OCI-LY3 (cell line): Measurements from ENCODE around the gene CDKN2A.

Experiments
- H2AFZ ChIP-seq: fragments of 200-600, 300-600 bp; shearing (Covaris generic); 2 replicates; pipeline ENCODE4 v1.6.0; 2014; ENCODE audit warnings: antibody characterized with exemption, low read depth, low read length
- H3K27ac ChIP-seq: fragments of 200-600, 300-600 bp; sonication (generic); 2 replicates; pipeline ENCODE4 v1.5.1; 2014; ENCODE audit warnings: mild to moderate bottlenecking, low read length, moderate library complexity, mixed read lengths
- H3K27me3 ChIP-seq: fragments of 200-600, 300-600 bp; sonication (generic); 2 replicates; pipeline ENCODE4 v1.6.1; 2014; ENCODE audit warnings: low read depth, low read length, mixed read lengths
- H3K36me3 ChIP-seq: fragments of 200-600, 300-600 bp; sonication (generic); replicated peaks from 2 replicates; pipeline ENCODE3; 2014; ENCODE audit warnings: low read depth, low read length, mixed read lengths
- H3K4me1 ChIP-seq: fragments of 300-600, 200-600 bp; sonication (generic); 2 replicates; pipeline ENCODE4 v1.6.1; 2014; ENCODE audit warnings: low read length, mixed read lengths
- H3K4me2 ChIP-seq: fragments of 200-600, 300-600 bp; sonication (generic); 2 replicates; pipeline ENCODE4 v1.6.1; 2014; ENCODE audit warnings: low read length, mixed read lengths
- H3K4me3 ChIP-seq: fragments of 300-600, 200-600 bp; sonication (generic); 2 replicates; pipeline ENCODE4 v1.5.1; 2014; ENCODE audit warnings: antibody characterized with exemption, mild to moderate bottlenecking, low read length, moderate library complexity
- H3K79me2 ChIP-seq: fragments of 300-600, 200-600 bp; shearing (Covaris generic); 2 replicates; pipeline ENCODE4 v1.6.1; 2014; ENCODE audit warnings: mild to moderate bottlenecking, low read length, mixed read lengths
- H3K9ac ChIP-seq: fragments of 300-600, 200-600 bp; shearing (Covaris generic); 2 replicates; pipeline ENCODE4 v1.6.0; 2014; ENCODE audit warnings: mild to moderate bottlenecking, low read length, moderate library complexity
- H3K9me3 ChIP-seq: fragments of 200-600, 300-600 bp; shearing (Covaris generic); 2 replicates; pipeline ENCODE4 v1.6.1; 2014; ENCODE audit warnings: low read length, mixed read lengths; ENCODE audit not compliant: insufficient read depth
- H4K20me1 ChIP-seq: fragments of 200-600, 300-600 bp; sonication (generic); 2 replicates; pipeline ENCODE4 v1.6.1; 2016; ENCODE audit warnings: low read length, mixed read lengths; ENCODE audit not compliant: insufficient read depth
- CTCF ChIP-seq: fragments of 200-600, 300-600 bp; sonication (generic); IDR thresholded peaks from 2 replicates; pipeline ENCODE4 v1.5.1; 2014; ENCODE audit warnings: antibody characterized with exemption, low read length, low read depth
- EZH2phosphoT487 ChIP-seq: fragments of 200-600 bp; shearing (Covaris generic); IDR thresholded peaks from 2 replicates; pipeline ENCODE4 v1.6.1; 2018; ENCODE audit warnings: antibody characterized with exemption, mixed run types, low read depth

Gene CDKN2A

GRCh38 chr9:21993893-21994555, at the start of gene CDKN2A:
TSS of gene CDKN2A (minus strand) at chr9:21994392.
- H3K4me3 ChIP-seq: no peak within 1 kb of the TSS
- H2AFZ ChIP-seq: no peak within 1 kb of the TSS
- no peaks in the 10 kb centered on the region for H3K9me3 ChIP-seq
- H3K9ac ChIP-seq: no peak within 1 kb of the TSS
- TF ChIP-seq CTCF (no peak), EZH2phosphoT487 (no peak)
- no peaks in the 10 kb centered on the region for H3K79me2 ChIP-seq
- H3K4me1 ChIP-seq: no peaks in the 10 kb centered on the region
- no peaks in the 10 kb centered on the region for H3K27me3 ChIP-seq
- H3K27ac ChIP-seq: no peak within 1 kb of the TSS
- H4K20me1 ChIP-seq: no peaks in the 10 kb centered on the region
- no peaks in the 10 kb centered on the region for H3K36me3 ChIP-seq
- H3K4me2 ChIP-seq: no peak within 1 kb of the TSS

GRCh38 chr9:22043928-22044327, 49.7 kb upstream of the CDKN2A start:
- Histone ChIP-seq H2AFZ (no peak overlapping the region), H3K27ac (no peak overlapping the region), H3K36me3 (no peaks in the 10 kb centered on the region), H3K79me2 (no peaks in the 10 kb centered on the region), H3K27me3 (no peaks in the 10 kb centered on the region), H3K4me2 (no peak overlapping the region), H3K9ac (no peak overlapping the region), H3K9me3 (no peaks in the 10 kb centered on the region), H3K4me1 (no peaks in the 10 kb centered on the region), H4K20me1 (no peaks in the 10 kb centered on the region), H3K4me3 (no peak overlapping the region)
- TF ChIP-seq CTCF (no peak), EZH2phosphoT487 (no peak)

GRCh38 chr9:22041775-22042174, 47.6 kb upstream of the CDKN2A start:
- H3K27ac ChIP-seq: no peak overlapping the region
- H3K9me3 ChIP-seq: no peaks in the 10 kb centered on the region
- H3K27me3 ChIP-seq: no peaks in the 10 kb centered on the region
- H4K20me1 ChIP-seq: no peaks in the 10 kb centered on the region
- H3K4me2 ChIP-seq: no peak overlapping the region
- no peak overlapping the region for H3K9ac ChIP-seq
- H3K4me1 ChIP-seq: no peaks in the 10 kb centered on the region
- H2AFZ ChIP-seq: no peak overlapping the region
- no peaks in the 10 kb centered on the region for H3K36me3 ChIP-seq
- no peak overlapping the region for H3K4me3 ChIP-seq
- no peak for TF ChIP-seq CTCF
- no peak for TF ChIP-seq EZH2phosphoT487
- H3K79me2 ChIP-seq: no peaks in the 10 kb centered on the region

- Histone ChIP-seq H3K27me3 (no peaks in the 10 kb centered on the region), H4K20me1 (no peaks in the 10 kb centered on the region), H3K4me1 (no peaks in the 10 kb centered on the region), H2AFZ (no peak overlapping the region), H3K4me2 (no peak overlapping the region), H3K36me3 (no peaks in the 10 kb centered on the region), H3K27ac (no peak overlapping the region), H3K9me3 (no peaks in the 10 kb centered on the region), H3K4me3 (no peak overlapping the region), H3K9ac (no peak overlapping the region), H3K79me2 (no peaks in the 10 kb centered on the region)
- no peak for TF ChIP-seq EZH2phosphoT487
- TF ChIP-seq CTCF: no peak
Observed at GRCh38 chr9:22041344-22041743, 47.2 kb upstream of the CDKN2A start.
